ENCODE measurements around the gene BDKRB1. TPM values are rescaled to one million over a fixed set of nuclear protein-coding genes. Genes with fewer than 3 reads are reported as not detected.
A peak's percentile ranks its signal among the peaks of the same experiment; 100 is the strongest.

Gene BDKRB1
- total RNA-seq, 1 donor from 2014 or later, result 0.20 TPM

DNA sequence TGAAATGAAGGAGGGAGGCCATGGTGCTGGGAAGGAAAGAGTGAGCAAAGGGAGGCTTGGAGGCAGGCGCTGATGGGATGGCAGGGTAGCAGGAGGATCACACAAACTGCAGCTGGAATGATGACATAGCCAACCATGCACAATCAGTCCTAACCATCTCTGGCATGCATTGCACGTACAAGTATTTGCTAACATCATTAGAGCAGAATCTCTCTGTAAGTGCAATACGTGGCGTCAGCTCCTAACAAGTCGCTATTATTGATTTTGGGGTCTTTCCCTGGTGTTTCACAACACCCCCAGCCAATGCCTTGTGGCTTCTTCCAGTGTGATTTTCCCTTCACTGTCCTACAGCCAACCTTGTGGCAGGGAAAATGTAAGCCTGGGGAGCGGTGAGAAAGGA is 18.5 kb downstream of the BDKRB1 start:
- no peak overlapping the region for H3K4me3 ChIP-seq (ENCODE audit: insufficient read depth, low read depth, low read length)
- peak; percentile 97 for DNase-seq (ENCODE audit: low read depth)
- H3K27me3 ChIP-seq (ENCODE audit: insufficient read depth, low read length), result no peaks in the 10 kb centered on the region
- Mint-ChIP-seq H3K4me1 (ENCODE audit: low read depth, unreplicated experiment) (peaks cover 22% of the 10 kb centered on the region), H3K27me3 (ENCODE audit: low read depth, unreplicated experiment) (peaks cover 6% of the 10 kb centered on the region), H3K36me3 (ENCODE audit: low read depth, unreplicated experiment) (peaks cover 1% of the 10 kb centered on the region), H3K4me3 (ENCODE audit: unreplicated experiment) (no peak overlapping the region), H3K27ac (ENCODE audit: unreplicated experiment) (peak overlapping the region; percentile 73), H3K9me3 (ENCODE audit: unreplicated experiment) (peaks cover 11% of the 10 kb centered on the region)
- H4K20me1 ChIP-seq (ENCODE audit: insufficient read depth, low read length), result no peaks in the 10 kb centered on the region
- peaks cover 4% of the 10 kb centered on the region for H3K9me3 ChIP-seq (ENCODE audit: insufficient read depth, low read depth, low read length)
- peaks cover 13% of the 10 kb centered on the region for H3K4me1 ChIP-seq (ENCODE audit: insufficient read depth, low read length)
- no peak overlapping the region for H2AFZ ChIP-seq (ENCODE audit: low read depth, low read length)
- H3K4me2 ChIP-seq (ENCODE audit: low read length), result no peak overlapping the region
- H3K79me2 ChIP-seq (ENCODE audit: insufficient read depth, low read length), result no peaks in the 10 kb centered on the region
- no peak overlapping the region for H3K9ac ChIP-seq (ENCODE audit: low read length)
- peak; percentile 13 for FAIRE-seq
- no peak overlapping the region for H3K27ac ChIP-seq (ENCODE audit: low read depth, low read length)
- TF ChIP-seq EZH2 (IDR thresholded peaks at IDR 0.05; ENCODE audit: insufficient read depth, low read length), result no peak
- TF ChIP-seq, protein P1, sequence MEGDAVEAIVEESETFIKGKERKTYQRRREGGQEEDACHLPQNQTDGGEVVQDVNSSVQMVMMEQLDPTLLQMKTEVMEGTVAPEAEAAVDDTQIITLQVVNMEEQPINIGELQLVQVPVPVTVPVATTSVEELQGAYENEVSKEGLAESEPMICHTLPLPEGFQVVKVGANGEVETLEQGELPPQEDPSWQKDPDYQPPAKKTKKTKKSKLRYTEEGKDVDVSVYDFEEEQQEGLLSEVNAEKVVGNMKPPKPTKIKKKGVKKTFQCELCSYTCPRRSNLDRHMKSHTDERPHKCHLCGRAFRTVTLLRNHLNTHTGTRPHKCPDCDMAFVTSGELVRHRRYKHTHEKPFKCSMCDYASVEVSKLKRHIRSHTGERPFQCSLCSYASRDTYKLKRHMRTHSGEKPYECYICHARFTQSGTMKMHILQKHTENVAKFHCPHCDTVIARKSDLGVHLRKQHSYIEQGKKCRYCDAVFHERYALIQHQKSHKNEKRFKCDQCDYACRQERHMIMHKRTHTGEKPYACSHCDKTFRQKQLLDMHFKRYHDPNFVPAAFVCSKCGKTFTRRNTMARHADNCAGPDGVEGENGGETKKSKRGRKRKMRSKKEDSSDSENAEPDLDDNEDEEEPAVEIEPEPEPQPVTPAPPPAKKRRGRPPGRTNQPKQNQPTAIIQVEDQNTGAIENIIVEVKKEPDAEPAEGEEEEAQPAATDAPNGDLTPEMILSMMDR (IDR thresholded peaks at IDR 0.05; ENCODE audit: insufficient read depth, low read depth, low read length), result no peak
- no peaks in the 10 kb centered on the region for H3K36me3 ChIP-seq (ENCODE audit: insufficient read depth, low read length)

DNA sequence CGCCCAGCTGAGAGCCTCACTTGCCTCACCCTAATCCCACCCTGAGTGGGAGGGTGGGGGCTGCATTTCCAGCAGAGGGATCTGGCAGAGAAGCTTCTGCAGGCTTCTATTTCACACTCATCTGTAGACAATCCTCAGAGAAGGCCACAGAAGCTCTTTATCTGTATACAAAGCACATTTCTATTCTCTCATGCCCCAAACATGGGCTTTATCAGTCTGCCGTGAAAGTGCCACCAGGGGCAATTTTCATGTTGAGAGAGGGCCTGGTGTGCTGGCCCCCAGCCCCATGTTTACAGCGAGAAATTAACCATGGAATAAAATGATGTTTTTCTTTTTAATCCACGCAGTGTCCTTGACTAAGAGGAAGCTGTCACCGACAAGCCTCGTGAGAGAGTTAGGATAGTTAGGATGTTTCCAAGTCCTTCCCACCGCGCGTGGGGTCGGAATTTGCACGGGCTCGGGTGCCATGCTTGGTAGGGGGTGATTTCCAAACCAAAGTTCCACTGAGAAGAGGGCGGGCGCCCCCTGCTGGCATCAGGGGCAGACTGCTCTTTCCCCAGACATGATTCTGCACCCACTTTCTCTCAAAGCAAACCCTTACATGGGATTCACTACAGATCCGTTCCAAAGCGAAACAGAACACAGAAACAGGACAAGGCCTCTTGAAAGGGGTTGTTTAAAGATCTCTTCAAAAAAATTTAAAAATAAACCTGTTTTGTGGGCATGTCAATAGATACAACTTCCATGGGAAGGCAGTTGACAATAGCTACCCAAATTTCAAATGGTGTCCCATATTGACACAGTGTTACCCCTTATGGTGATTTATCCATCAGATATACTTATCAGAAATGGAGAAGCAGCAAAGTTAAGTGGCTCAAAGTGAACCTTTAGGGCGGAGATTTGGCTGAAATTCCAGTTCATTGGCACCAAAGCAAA is 19.4 kb downstream of the BDKRB1 start:
- Mint-ChIP-seq H3K9me3 (ENCODE audit: unreplicated experiment) (peaks cover 11% of the 10 kb centered on the region), H3K27ac (ENCODE audit: unreplicated experiment) (peak overlapping the region; percentile 73), H3K4me1 (ENCODE audit: low read depth, unreplicated experiment) (peaks cover 30% of the 10 kb centered on the region), H3K36me3 (ENCODE audit: low read depth, unreplicated experiment) (peaks cover 1% of the 10 kb centered on the region), H3K27me3 (ENCODE audit: low read depth, unreplicated experiment) (peaks cover 4% of the 10 kb centered on the region), H3K4me3 (ENCODE audit: unreplicated experiment) (no peak overlapping the region)
- TF ChIP-seq, protein P1 (IDR thresholded peaks at IDR 0.05; ENCODE audit: insufficient read depth, low read depth, low read length), result peak; percentile 96
- no peak for TF ChIP-seq EZH2 (IDR thresholded peaks at IDR 0.05; ENCODE audit: insufficient read depth, low read length)
- H3K27ac ChIP-seq (ENCODE audit: low read depth, low read length), result no peak overlapping the region
- no peaks in the 10 kb centered on the region for H3K27me3 ChIP-seq (ENCODE audit: insufficient read depth, low read length)
- peak overlapping the region; percentile 68 for H3K4me2 ChIP-seq (ENCODE audit: low read length)
- FAIRE-seq (peak; percentile 41), DNase-seq (ENCODE audit: low read depth) (peak; percentile 61)
- H3K9ac ChIP-seq (ENCODE audit: low read length), result peak overlapping the region; percentile 52
- peaks cover 9% of the 10 kb centered on the region for H3K4me1 ChIP-seq (ENCODE audit: insufficient read depth, low read length)
- peaks cover 4% of the 10 kb centered on the region for H3K9me3 ChIP-seq (ENCODE audit: insufficient read depth, low read depth, low read length)
- H3K4me3 ChIP-seq (ENCODE audit: insufficient read depth, low read depth, low read length), result no peak overlapping the region
- H3K36me3 ChIP-seq (ENCODE audit: insufficient read depth, low read length), result no peaks in the 10 kb centered on the region
- H4K20me1 ChIP-seq (ENCODE audit: insufficient read depth, low read length), result no peaks in the 10 kb centered on the region
- no peaks in the 10 kb centered on the region for H3K79me2 ChIP-seq (ENCODE audit: insufficient read depth, low read length)
- no peak overlapping the region for H2AFZ ChIP-seq (ENCODE audit: low read depth, low read length)

DNA sequence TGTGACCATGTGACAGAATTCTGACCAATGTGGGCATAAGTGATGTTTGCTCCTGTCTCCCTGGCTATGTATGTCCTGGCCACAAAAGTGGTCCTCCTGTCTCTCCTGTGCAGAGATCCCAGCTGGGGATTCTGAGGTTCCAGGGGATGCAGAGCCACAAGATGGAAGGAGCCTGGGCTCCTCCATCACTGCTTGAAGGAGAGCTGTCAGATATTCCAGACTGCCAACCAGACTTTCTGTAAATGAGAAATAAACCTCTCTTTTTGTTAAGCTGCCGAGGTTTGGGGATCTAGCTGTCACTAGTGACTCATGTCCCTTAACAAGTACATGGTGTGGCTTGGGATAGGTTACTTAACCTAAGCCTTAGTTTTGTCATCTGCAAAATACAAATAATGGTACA is 21.9 kb downstream of the BDKRB1 start:
- Mint-ChIP-seq H3K9me3 (ENCODE audit: unreplicated experiment) (peaks cover 11% of the 10 kb centered on the region), H3K36me3 (ENCODE audit: low read depth, unreplicated experiment) (peaks cover 3% of the 10 kb centered on the region), H3K27ac (ENCODE audit: unreplicated experiment) (no peak overlapping the region), H3K4me3 (ENCODE audit: unreplicated experiment) (no peak overlapping the region), H3K4me1 (ENCODE audit: low read depth, unreplicated experiment) (peaks cover 30% of the 10 kb centered on the region), H3K27me3 (ENCODE audit: low read depth, unreplicated experiment) (no peaks in the 10 kb centered on the region)
- Histone ChIP-seq H3K27me3 (ENCODE audit: insufficient read depth, low read length) (no peaks in the 10 kb centered on the region), H3K4me1 (ENCODE audit: insufficient read depth, low read length) (peaks cover 9% of the 10 kb centered on the region), H3K4me2 (ENCODE audit: low read length) (no peak overlapping the region), H3K36me3 (ENCODE audit: insufficient read depth, low read length) (no peaks in the 10 kb centered on the region), H3K9me3 (ENCODE audit: insufficient read depth, low read depth, low read length) (peaks cover 4% of the 10 kb centered on the region), H4K20me1 (ENCODE audit: insufficient read depth, low read length) (peaks cover 4% of the 10 kb centered on the region), H2AFZ (ENCODE audit: low read depth, low read length) (no peak overlapping the region), H3K9ac (ENCODE audit: low read length) (no peak overlapping the region), H3K79me2 (ENCODE audit: insufficient read depth, low read length) (no peaks in the 10 kb centered on the region), H3K4me3 (ENCODE audit: insufficient read depth, low read depth, low read length) (no peak overlapping the region), H3K27ac (ENCODE audit: low read depth, low read length) (no peak overlapping the region)
- no peak for TF ChIP-seq EZH2 (IDR thresholded peaks at IDR 0.05; ENCODE audit: insufficient read depth, low read length)
- TF ChIP-seq, protein P1 (IDR thresholded peaks at IDR 0.05; ENCODE audit: insufficient read depth, low read depth, low read length), result no peak
- FAIRE-seq, result no peak
- DNase-seq (ENCODE audit: low read depth), result no peak
